Activated CD8-positive, alpha-beta memory T cell treated with anti-CD3 and anti-CD28 coated beads, Interleukin-2, amount 50 U/mL, for 1 hour (primary cell): Measurements from ENCODE around the gene SPRYD3.

Experiments used
- DNase-seq: peaks from one replicate; pipeline ENCODE4 v3.0.0-alpha.2; 2020; ENCODE audit errors: extremely low read depth

SPRYD3 gene

DNA sequence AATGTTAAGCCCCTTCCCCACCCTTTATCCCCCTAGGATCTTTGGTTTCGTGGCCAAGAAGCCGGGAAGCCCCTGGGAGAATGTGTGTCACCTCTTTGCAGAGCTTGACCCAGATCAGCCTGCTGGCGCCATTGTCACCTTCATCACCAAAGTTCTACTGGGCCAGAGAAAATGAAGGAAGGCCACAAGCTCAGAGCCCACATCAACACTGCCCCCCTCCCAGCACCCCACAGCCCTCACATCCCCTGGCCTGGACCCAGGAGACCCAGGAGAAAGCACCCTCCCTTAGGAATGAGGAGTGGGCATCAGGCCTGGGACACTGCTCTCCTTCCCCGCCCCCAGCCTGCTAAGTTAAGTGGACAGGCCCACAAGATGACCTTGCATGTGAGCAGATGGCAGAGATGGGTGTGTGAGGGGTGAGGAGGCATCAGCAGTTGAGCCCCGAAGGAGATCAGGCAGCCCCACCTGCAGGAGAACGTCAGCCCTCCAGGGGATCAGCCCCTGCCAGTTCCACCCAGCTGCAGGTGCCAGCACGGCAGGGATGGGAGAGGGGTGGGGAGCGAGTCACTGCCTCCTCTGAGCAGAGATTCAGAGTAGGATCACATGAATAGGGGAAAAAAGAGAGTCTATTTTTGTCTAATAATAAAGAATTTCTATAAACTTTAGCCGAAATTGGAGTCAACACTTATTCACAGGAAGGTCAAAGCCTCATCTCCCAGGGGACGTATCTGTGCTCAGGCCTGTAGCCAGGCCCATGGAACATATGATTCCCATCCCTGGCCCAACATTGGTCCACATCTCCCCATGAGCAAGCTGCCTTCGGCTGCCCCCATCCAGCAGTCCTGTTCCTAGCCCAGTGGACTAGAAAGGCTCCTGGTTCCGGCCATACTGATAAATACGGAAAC is 15.2 kb downstream of the SPRYD3 start:
- no peak for DNase-seq

DNA sequence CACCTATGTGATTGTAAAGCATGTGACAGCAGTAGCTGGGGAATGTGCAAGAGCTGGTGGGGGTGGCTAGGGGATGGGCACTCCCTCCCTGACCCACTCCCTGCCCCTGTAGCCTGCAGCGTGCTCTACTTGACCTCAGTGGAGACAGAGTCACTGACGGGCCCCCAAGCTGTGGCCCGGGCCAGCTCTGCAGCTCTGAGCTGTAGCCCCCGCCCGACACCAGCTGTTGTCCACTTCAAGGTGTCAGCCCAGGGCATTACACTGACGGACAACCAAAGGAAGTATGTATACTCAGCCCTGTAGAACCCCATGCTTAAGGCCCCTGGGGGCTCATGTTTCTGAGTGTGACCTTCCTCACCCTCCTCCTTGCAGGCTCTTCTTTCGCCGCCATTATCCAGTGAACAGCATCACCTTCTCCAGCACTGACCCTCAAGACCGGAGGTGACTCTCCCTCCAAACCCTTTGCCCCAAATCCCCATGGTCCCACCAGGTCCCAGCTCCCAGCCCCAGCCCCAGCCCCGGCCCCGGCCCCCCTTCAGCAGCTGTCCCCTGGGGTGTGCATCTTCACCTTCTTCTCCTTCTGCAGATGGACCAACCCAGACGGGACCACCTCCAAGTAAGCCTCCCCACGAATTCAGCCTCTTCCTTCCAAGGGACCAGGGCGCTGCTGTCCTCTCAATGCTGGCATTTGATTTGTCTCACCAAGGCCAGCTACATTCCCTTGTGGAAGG is 16.0 kb downstream of the SPRYD3 start:
- DNase-seq, result no peak

DNA sequence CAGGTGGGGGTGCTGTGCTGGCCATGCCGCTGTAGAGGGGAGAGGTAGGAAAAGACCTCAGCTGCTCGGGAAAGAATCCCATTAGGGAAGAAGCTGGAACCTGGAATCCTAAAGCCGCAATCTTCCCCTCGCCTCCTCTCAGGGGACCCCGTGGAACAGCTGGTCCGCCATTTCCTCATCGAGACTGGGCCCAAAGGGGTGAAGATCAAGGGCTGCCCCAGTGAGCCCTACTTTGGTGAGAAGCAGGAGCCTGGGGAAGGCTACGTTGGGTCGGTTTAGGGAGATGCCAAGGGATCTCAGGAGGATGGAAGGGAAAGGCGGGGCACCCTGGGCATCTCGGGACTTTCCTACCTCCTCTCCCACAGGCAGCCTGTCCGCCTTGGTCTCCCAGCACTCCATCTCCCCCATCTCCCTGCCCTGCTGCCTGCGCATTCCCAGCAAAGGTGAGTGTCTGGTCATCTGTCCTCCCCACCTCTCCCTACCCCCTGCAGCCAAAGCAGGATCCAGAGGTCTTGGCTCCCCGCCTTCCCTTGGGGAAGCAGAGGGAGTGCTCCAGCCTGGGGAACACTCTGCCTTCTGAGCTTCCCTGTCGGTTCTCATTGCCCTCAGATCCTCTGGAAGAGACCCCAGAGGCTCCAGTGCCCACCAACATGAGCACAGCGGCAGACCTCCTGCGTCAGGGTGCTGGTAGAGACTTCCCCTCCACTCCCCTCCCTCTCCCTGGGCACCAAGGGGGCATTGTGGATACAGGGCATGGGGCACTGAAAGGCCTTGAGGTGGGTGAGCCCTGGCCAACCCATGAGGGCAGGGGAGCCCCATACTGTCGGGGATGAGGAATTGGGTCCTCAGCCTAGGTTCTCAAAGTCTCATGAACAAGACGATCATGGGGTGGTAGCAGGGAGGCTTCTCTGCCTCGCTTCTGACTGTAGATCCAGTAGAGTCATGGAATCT is 16.9 kb downstream of the SPRYD3 start:
- no peak for DNase-seq

DNA sequence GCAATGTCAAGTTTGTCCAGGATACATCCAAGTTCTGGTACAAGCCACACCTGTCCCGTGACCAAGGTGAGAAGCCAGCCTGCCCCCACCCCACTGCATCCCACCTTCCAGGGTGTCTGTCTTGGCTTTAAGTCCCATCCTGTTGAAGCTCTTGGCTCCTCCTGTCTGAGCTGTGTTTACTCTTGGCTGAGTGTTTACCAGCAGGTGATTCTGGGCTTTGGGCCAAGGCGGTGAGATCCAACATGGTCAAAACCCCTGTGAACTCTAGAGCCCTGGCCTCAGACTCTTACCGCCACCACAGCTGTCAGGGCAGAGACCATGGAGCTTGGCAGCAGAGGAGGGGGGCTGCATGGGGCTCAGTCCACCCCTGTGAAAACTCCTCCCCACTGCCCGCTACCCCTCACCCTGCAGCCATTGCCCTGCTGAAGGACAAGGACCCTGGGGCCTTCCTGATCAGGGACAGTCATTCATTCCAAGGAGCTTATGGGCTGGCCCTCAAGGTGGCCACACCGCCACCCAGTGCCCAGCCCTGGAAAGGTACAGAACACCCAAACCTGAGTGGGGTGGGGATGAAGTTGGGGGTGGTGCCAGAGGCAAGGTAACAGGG is 17.7 kb downstream of the SPRYD3 start:
- DNase-seq, result no peak

DNA sequence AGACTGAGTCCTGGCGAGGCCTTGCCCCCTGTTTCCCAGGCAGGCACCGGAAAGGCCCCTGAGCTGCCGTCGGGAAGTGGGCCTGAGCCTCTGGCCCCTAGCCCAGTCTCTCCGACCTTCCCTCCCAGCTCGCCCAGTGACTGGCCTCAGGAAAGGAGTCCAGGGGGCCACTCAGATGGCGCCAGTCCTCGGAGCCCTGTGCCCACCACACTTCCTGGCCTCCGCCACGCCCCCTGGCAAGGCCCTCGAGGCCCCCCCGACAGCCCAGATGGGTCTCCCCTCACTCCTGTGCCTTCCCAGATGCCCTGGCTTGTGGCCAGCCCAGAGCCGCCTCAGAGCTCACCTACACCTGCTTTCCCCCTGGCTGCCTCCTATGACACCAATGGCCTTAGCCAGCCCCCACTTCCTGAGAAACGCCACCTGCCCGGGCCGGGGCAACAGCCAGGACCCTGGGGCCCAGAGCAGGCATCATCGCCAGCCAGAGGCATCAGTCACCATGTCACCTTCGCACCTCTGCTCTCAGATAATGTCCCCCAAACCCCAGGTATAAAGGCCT is 18.4 kb downstream of the SPRYD3 start:
- DNase-seq, result no peak

DNA sequence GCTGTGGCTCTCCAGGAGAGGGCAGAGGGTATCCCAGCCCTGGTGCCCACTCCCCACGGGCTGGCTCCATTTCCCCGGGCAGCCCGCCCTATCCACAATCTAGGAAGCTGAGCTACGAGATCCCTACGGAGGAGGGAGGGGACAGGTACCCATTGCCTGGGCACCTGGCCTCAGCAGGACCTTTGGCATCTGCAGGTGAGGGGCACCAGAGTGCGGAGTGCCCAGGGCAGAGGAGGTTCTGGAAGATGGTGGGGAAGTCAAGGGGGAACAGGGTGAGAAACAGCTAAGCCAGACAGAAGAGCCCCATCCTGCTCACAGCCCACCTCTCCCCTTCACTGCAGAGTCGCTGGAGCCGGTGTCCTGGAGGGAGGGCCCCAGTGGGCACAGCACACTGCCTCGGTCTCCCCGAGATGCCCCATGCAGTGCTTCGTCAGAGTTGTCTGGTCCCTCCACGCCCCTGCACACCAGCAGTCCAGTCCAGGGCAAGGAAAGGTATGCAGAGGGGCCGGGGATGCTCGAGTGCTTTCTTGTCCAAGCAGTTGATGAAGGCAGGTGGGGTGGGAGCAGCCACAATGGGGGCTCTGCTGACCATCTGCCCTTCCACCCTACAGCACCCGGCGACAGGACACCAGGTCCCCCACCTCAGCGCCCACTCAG is 19.0 kb downstream of the SPRYD3 start:
- no peak for DNase-seq

DNA sequence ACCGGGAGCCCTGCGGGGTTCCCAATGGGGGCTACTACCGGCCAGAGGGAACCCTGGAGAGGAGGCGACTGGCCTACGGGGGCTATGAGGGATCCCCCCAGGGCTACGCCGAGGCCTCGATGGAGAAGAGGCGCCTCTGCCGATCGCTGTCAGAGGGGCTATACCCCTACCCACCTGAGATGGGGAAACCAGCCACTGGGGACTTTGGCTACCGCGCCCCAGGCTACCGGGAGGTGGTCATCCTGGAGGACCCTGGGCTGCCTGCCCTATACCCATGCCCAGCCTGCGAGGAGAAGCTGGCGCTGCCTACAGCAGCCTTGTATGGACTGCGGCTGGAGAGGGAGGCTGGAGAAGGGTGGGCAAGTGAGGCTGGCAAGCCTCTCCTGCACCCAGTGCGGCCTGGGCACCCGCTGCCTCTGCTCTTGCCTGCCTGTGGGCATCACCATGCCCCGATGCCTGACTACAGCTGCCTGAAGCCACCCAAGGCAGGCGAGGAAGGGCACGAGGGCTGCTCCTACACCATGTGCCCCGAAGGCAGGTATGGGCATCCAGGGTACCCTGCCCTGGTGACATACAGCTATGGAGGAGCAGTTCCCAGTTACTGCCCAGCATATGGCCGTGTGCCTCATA is 19.6 kb downstream of the SPRYD3 start:
- no peak for DNase-seq

DNA sequence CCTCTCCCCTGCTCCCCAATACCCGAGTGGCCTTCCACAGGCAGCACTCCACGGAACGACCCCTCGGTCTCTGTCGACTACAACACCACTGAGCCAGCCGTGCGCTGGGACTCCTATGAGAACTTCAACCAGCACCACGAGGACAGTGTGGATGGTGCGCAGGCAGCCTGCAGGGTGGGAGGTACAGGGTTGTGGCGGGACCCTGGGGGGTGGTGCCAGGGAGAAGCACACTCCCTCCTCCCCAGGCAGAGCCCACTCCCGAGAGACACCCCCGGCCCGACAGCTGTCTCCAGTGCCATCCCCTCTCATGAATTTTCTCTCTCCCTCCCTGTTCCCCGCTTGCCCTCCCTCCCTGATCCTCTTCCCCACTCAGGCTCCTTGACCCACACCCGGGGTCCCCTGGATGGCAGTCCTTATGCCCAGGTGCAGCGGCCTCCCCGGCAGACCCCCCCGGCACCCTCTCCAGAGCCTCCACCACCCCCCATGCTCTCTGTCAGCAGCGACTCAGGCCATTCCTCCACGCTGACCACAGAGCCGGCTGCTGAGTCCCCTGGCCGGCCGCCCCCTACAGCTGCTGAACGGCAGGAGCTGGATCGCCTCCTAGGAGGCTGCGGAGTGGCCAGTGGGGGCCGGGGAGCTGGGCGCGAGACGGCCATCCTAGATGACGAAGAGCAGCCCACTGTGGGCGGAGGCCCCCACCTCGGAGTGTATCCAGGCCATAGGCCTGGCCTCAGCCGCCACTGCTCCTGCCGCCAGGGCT is 20.3 kb downstream of the SPRYD3 start:
- DNase-seq, result no peak

DNA sequence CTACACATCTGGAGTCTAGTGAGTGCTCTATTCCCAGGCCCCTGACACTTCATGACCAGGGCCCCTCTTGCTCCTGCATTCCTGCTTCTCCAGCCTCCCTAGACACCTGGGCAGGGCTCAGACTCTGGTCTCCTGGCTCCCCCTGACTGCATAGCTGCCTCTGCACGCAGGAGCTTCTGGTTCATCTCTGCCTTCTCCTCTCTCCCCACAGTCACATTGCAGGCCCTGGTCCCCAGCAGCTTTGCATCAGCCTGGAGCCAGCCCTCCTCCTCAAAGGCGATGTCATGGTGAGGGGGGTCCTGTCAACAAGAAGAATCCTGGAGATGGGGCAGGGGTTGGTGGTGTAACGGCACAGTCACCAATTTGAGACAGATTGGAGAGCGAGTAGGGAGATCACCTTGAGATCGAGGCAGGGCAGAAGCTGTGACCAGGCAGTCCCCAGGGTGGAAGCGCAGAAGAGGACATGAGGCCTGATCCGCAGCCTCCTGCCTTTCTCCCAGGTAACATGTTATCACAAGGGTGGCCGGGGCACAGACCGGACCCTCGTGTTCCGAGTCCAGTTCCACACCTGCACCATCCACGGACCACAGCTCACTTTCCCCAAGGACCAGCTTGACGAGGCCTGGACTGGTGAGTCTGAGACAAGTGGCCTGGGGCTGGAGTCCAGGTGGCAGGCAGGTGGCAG is 21.2 kb downstream of the SPRYD3 start:
- DNase-seq, result no peak

DNA sequence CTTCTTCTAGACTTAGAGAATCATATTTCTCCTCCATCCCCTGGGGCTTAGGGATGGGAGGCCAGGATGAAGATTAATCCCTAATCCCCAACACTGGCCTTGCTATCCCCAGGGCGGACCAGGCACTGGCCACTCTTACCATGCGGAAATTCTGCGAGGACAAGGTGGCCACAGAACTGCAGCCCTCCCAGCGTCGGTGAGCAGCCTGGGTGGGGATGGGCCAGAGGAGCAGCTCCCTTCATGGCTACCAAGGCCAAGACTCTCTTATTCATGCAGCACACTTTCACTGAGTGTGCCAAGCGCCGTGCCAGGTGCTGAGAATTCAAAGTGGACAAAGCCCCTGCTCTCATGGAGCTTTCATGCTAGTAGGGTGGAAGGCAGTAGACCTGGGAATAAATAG is 22.3 kb downstream of the SPRYD3 start:
- DNase-seq, result no peak

DNA sequence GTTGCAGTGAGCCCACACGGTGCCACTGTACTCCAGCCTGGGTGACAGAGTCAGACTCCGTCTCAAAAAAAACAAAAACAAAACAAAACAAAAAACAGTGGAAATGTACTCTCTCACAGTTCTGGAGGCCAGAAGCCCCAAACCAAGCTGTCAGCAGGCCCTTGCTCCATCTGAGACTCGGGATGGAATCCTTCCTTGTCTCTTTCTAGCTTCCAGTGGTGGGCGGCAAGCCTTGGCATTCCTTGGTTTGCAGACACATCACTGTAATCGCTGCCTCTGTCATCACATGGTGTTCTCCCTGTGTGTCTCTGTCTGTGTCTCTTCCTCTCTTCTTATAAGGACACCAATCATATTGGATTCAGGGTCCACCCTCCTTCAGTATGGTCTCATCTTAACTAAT is 22.9 kb downstream of the SPRYD3 start:
- DNase-seq, result no peak

DNA sequence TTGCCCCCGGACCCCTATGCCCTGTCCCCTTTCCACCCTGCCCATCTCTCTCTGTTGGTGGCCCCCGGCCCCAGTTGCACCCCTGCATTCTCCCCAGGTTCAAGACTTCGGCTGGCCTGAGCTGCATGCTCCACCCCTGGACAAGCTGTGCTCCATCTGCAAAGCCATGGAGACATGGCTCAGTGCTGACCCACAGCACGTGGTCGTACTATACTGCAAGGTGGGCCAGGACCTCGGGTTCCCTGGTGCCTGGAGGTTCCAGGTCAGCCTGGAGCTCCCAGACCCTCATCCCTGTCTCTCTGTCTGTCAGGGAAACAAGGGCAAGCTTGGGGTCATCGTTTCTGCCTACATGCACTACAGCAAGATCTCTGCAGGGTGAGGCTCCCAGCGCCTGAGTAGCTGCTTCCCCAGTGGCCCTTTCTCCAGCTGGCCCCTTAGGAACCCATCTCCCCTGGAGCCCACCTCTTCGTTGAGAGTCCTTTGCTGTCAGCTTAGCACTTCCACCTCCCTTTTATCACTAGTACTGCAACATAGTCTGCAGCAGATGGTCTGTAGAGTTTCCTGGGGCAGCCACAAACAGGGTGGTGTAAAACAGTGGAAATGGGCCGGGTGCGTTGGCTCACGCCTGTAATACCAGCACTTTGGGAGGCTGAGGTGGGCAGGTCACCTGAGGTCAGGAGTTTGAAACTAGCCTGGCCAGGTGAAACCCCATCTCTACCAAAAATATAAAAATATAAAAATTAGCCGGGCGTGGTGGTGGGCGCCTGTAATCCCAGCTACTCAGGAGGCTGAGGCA is 23.5 kb downstream of the SPRYD3 start:
- no peak for DNase-seq

DNA sequence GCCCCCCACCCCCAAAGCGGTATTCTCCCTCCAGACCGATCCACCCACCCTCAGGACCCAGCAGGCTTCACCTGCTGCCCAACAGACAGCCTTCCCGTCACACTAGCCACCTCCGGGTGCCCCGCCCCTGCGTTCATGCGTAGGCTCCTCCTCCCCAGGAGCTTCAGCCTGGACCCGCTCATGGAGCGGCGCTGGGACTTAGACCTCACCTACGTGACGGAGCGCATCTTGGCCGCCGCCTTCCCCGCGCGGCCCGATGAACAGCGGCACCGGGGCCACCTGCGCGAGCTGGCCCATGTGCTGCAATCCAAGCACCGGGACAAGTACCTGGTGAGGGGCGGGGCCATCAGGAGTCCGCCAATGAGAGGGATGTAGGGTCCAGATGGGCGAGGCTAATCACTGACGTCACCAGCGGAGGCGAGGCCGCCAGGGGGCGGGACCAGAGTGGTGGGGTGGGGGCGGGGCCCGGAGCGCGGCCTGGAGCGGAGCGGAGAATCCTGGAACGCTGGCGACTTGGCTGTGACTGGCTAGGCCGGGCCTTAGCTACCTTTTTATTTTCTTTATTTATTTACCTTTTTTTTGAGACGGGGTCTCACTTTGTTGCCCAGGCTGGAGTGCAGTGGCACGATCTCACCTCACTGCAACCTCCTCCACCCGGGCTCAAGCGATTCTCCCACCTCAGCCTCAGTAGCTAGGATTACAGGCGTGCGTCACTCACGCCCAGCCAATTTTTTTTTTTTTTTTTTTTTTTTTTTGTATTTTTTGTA is 24.9 kb downstream of the SPRYD3 start:
- peak; percentile 82 for DNase-seq

DNA sequence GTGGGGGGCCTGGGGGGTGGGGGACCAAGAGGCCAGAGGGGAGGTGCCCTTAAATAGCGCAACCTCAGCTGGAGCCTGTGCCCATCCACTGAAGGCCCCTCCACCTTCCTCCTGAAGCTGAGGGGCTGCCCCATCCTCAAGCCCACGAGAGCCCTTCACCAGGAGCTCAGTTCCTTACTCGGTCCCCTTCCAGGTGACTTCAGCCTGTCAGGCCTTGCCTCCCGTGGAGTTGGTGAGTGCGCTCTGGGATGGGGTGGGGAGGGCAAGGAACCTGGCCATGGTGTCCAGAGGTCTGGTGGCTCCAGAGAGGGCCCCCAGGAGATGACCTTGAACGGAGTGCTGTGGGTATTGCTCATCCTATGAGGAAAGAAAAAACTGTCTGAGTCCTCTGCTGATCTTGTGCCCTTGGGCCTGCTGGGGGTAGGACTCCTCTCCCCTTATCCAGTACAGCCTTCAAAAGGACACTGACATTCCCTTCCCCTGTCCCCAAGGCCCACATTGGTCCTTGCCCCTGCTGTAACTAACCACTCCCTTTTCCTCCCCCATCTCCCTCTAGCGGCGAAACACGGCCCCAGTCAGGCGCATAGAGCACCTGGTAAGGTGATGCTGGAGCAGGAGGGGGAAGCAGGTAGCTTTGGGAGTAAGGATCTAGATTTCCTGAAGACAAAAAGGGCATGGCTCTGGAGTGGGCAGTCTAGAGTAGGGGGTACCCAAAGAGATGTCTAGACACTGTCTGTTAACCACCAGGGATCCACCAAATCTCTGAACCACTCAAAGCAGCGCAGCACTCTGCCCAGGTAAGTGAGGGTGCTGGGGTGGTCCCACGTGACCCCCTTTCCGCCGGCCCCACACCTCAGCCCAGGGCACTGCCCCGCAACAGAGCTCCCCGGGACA is 25.7 kb downstream of the SPRYD3 start:
- no peak for DNase-seq

DNA sequence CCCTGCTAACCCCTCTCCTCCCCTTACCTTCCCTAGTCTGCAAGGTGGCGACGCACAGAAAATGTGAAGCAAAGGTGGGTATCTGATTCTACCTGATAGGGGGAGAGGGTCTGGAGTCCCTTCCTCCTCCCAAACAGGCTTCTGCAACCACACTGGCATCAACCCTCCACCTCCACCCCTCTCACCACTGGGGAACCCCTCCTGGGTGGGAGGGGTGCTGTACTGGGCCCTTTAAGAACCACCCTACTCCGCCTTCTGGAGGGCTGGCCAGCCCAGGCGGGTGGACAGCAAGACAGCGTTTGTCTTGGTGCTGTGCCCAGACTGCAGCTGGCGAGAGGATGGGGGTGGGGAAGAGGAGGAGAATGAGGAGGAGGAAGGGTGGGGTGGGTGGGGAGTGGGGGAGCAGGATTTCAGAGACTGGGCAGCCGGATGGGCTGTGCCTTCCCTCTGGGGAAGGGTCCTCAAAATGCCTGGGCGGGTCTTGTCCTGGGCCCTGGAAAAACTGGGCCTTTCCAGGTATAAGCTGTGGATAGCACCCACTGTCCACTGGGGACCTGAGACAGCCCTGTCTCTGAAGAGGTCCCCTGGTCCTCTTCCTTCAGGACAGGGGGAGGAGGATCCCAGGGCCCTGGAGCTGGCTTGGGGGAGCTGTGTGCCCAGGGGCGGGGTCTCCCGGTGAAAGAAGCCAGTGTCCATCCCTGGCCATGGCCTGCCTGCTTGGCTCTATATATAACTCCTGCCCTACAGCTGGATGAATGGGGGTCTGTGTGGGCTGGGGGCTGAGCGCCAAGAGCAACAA is 26.6 kb downstream of the SPRYD3 start:
- no peak for DNase-seq
